GM21528 (cell line): ENCODE results near the gene ST6GALNAC3.

Experiments
- ATAC-seq: cut with Tn5 transposase; IDR thresholded peaks from one replicate; pipeline ENCODE4 v1.9.1; 2021; ENCODE audit warnings: mild to moderate bottlenecking, moderate library complexity; ENCODE audit not compliant: unreplicated experiment, low FRiP score

ST6GALNAC3 gene

GRCh38 chr1:76395059-76395458, 320.5 kb downstream of the ST6GALNAC3 start:
- ATAC-seq = no peak

GRCh38 chr1:76402128-76402527, 327.6 kb downstream of the ST6GALNAC3 start:
- no peak for ATAC-seq

GRCh38 chr1:76408303-76408702, 333.8 kb downstream of the ST6GALNAC3 start:
- ATAC-seq = no peak

- ATAC-seq = no peak
Measured at GRCh38 chr1:76410499-76410898, 336.0 kb downstream of the ST6GALNAC3 start.

DNA sequence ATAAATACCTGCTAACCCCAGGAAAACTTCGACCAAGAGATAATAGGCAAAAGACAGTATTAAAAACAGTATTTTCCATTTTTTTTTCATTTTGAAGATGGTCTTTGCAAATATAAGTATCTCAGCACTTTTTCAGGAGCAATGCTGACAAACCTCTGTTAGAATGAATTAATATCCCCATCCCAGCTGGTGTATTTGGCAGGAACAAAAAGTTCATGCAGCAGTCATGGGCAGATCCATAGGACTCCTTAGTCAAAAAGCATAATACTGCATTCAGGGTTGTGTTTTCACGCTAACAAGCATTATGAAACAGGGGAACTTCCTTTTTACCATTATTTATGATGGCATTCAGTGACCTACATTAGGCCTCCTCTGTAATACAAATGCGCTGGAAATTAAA, 344.0 kb downstream of the ST6GALNAC3 start:
- no peak for ATAC-seq

GRCh38 chr1:76419603-76420002, 345.1 kb downstream of the ST6GALNAC3 start:
- ATAC-seq = no peak

- no peak for ATAC-seq
Measured at GRCh38 chr1:76425201-76426145, 350.9 kb downstream of the ST6GALNAC3 start.

GRCh38 chr1:76426606-76427005, 352.1 kb downstream of the ST6GALNAC3 start:
- ATAC-seq = no peak

DNA sequence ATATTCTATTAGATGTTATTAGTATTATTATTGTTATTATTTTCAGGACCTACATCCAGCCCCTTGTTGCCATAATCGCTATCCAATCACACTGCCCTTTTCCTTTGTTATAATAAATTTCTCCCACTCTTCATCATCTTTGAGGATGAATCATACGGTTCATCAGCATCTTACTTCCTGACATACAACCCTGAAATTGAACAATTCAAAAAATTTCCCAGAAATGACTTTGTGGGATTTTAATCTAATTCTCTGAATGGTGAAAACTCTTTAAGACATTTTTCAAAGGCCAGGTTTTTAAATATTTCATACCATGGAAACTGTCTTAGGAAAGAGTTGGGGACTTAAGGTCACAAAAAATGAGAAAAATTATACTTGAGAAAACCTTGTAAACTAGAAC, 353.5 kb downstream of the ST6GALNAC3 start:
- no peak for ATAC-seq

DNA sequence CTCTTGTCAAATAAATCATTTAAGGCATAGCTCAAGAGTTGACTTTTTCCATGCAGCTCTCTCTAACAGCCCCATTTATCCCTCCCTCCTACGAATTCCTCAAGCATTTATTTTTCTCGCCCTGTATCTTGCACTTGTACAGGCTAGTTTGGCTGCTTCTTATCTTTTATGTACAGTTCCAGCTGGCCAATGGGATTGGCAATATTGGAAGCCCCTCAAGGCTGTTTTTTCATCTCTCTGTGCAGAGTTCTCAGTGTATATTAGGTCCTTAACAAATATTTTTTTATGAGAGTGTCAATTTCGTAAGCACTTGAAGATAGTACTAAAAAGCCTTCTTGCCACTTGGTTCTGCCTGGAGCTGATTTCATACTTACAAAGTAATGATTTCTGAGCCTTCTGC, 356.0 kb downstream of the ST6GALNAC3 start:
- no peak for ATAC-seq

GRCh38 chr1:76433526-76433925, 359.0 kb downstream of the ST6GALNAC3 start:
- no peak for ATAC-seq

DNA sequence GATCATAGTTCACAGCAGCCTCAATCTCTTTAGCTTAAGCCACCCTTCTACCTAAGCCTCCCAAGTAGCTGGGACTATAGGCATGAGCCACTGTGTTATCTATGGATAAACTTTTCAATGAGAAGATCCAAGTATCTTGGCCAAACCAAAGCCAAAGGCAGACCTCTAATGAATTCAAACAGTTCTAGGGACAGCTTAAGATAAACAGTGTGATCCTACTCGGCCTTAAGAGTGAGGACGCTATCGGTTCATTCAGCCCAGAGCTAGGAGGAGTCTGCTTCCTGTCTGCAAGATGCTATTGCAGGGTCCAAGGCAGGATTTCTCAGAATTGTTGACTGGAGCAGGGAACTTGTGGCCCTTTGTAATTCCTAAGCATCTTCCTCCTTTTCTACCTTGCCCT, 368.7 kb downstream of the ST6GALNAC3 start:
- no peak for ATAC-seq

DNA sequence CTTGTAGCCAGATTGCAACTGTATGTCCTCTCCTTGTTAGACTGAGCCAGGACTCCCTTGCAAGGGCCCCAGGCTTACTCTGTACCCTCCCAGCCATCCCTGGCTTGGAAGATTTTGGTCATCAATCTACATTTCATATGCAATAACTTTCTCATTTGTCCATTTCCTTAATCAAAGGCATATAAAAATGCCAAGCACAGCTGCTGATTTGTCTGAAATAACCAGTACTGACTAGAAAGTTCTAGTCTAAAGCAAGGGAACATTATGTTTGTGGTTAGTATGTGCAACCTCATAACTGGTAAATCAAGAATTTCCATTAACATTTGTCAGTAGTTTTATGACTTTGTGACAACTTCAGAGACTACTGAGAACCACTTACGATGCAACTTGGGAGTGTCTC, 370.2 kb downstream of the ST6GALNAC3 start:
- no peak for ATAC-seq

- no peak for ATAC-seq
Measured at GRCh38 chr1:76450229-76450628, 375.7 kb downstream of the ST6GALNAC3 start.

DNA sequence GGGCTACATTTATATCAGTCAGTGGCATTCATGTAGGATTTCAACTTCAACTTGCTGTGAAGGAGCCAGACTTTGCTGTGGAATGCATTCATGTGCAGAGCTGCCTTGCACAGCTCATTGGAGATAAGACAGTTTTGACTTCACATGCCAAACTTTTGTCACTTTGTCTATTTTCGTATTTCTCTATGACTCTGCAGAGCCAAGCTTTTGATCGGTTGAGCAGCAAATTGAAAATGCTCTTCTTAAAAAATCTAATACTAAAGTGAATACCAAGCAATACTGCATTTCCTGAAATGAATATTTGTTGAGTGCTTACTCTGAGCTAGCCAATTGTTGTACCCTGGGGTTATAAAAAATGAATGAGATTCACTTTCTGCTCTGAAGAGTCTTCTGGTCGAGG, 388.7 kb downstream of the ST6GALNAC3 start:
- no peak for ATAC-seq

GRCh38 chr1:76463849-76464248, 389.3 kb downstream of the ST6GALNAC3 start:
- ATAC-seq = no peak

DNA sequence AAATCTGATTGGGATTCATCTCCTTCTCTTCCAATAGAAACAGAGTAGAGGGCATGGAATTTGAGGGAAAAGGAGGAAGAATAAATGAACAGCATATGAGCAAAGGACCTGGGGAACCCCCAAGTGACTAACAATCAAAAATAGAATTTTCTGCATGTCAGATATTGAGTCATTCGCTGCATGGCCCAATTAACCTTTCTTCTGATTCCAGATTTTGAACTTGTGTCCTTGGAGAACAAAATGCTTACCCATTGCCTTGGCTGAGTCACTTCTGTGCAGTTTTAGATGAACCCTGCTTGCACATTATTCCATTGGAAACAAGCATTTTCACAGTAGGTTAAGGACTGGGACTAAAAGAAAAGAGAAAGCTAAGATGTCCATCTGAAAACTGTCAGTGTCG, 390.5 kb downstream of the ST6GALNAC3 start:
- no peak for ATAC-seq

DNA sequence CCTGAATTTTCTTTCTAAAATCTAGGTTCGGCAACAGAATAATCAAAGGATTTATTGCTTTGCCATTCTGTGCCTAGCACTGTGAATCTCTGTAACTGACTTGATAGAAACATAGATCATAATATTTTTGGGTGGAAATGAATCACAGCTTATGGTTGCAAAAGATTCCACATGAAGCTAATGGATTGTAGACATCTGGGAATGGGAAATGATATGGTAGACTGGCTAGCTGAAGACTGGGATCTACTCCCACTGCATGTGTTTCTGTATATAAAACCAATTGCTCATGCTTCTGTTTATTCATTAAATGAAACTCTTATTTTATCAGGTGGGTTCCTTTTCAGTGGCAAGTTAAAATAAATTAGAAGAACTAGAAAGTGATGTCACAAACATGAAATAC, 395.6 kb downstream of the ST6GALNAC3 start:
- ATAC-seq = no peak

- ATAC-seq = no peak
Measured at GRCh38 chr1:76471536-76471935, 397.0 kb downstream of the ST6GALNAC3 start.

DNA sequence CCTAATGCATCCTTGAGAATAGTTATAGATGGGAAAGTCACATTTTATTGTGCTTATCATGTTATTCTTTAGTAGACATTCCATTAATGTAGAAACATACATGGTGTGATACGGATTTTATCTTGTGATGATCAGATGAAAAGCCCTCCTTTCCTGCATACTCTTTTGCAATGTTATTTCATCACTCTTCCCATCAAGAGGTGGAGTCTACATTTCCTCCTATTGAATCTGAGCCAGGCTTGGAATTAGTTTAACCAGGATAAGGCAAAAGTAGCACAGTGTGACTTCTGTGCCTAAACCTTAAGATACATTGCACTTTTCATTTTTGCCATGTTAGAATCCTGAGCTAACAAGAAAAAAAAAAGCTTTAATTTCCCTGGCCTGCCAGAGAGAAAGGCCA, 399.0 kb downstream of the ST6GALNAC3 start:
- no peak for ATAC-seq

GRCh38 chr1:76474922-76475321, 400.4 kb downstream of the ST6GALNAC3 start:
- no peak for ATAC-seq

DNA sequence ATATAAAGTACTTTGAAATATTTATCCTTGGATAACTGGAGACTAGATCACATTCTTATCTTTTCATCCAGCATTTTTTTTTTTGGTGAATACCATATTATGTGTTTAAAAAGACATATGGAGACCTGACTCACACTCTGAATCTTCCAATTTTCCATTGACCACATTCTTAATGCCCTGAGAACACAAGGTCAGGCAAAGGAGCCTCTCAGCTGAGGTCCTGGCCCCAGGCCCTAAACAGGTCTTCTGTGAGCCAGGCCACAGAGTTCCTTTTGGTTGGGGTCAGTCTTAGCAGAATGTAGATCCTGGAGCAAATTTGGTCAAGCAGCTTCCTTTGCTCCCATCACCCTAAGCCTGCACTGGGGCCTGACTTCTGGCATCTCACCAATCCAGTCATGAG, 402.6 kb downstream of the ST6GALNAC3 start:
- no peak for ATAC-seq
